Measurements from ENCODE around the gene TFDP1.

The TFDP1 gene

GRCh38 chr13:113550453-113550852, 34.1 kb upstream of the TFDP1 start:
- no peak for TF ChIP-seq CTCF (IDR thresholded peaks at IDR 0.05; ENCODE audit: control extremely low read depth, extremely low read depth, low read depth, missing control alignments)
- DNase-seq (ENCODE audit: extremely low spot score) = no peak
- ChIA-PET CTCF (interaction anchor here (1.0 kb wide), 1 partner anchor 12 kb away, joined by 3 read pairs; no protein-coding TSS in a partner anchor), POLR2A (no interaction called here)

GRCh38 chr13:113551081-113552000, 33.2 kb upstream of the TFDP1 start:
- no peak for DNase-seq (ENCODE audit: extremely low spot score)
- POLR2A ChIA-PET = no interaction called here
- no peak for TF ChIP-seq CTCF (IDR thresholded peaks at IDR 0.05; ENCODE audit: control extremely low read depth, extremely low read depth, low read depth, missing control alignments)
- CTCF ChIA-PET = no interaction called here

- DNase-seq (ENCODE audit: extremely low spot score) = no peak
- CTCF ChIA-PET = no interaction called here
- TF ChIP-seq CTCF (IDR thresholded peaks at IDR 0.05; ENCODE audit: control extremely low read depth, extremely low read depth, low read depth, missing control alignments) = no peak
- POLR2A ChIA-PET = no interaction called here
These were observed 32.5 kb upstream of the TFDP1 start for GRCh38 chr13:113552079-113552478.

- ChIA-PET CTCF (interaction anchor here (0.9 kb wide), 1 partner anchor 9 kb away, joined by 3 read pairs; no protein-coding TSS in a partner anchor), POLR2A (no interaction called here)
- no peak for TF ChIP-seq CTCF (IDR thresholded peaks at IDR 0.05; ENCODE audit: control extremely low read depth, extremely low read depth, low read depth, missing control alignments)
- DNase-seq (ENCODE audit: extremely low spot score) = no peak
These were observed 31.6 kb upstream of the TFDP1 start for GRCh38 chr13:113552786-113553434.

GRCh38 chr13:113553511-113554332, 30.8 kb upstream of the TFDP1 start:
- ChIA-PET CTCF (interaction anchor here (0.9 to 3.9 kb wide), 3 partner anchors 8 to 19 kb away, joined by 3 to 9 read pairs (median 3); no protein-coding TSS in a partner anchor), POLR2A (no interaction called here)
- TF ChIP-seq CTCF (IDR thresholded peaks at IDR 0.05; ENCODE audit: control extremely low read depth, extremely low read depth, low read depth, missing control alignments) = no peak
- DNase-seq (ENCODE audit: extremely low spot score) = no peak

GRCh38 chr13:113554333-113554700, 30.2 kb upstream of the TFDP1 start:
- no peak for TF ChIP-seq CTCF (IDR thresholded peaks at IDR 0.05; ENCODE audit: control extremely low read depth, extremely low read depth, low read depth, missing control alignments)
- POLR2A ChIA-PET = no interaction called here
- DNase-seq (ENCODE audit: extremely low spot score) = no peak
- CTCF ChIA-PET = interaction anchor here (0.9 to 3.9 kb wide), 2 partner anchors 9 to 19 kb away, joined by 3 to 9 read pairs; no protein-coding TSS in a partner anchor

Measured in GM10248 (cell line).